Suprapubic skin (tissue), 4 donors: ENCODE data around the gene RAPGEF3. TPM values are rescaled to one million over a fixed set of nuclear protein-coding genes. Genes with fewer than 3 reads are reported as not detected.

ENCODE experiments used
- DNase-seq, 2 donors: peaks; one replicate each; pipeline ENCODE4 v3.0.0-alpha.2; 2019; ENCODE audit warnings: low spot score in 2 of 2
- H3K27ac ChIP-seq: fragments of 200-600 bp; sonication (generic); one replicate; pipeline ENCODE4 v1.5.1; 2019
- H3K27me3 ChIP-seq: fragments of 200-600 bp; sonication (generic); one replicate; pipeline ENCODE4 v1.5.1; 2019
- H3K36me3 ChIP-seq: fragments of 200-600 bp; sonication (generic); one replicate; pipeline ENCODE4 v1.5.1; 2019
- H3K4me1 ChIP-seq: fragments of 200-600 bp; sonication (generic); one replicate; pipeline ENCODE4 v1.5.1; 2019
- H3K4me3 ChIP-seq: fragments of 200-600 bp; sonication (generic); one replicate; pipeline ENCODE4 v1.5.1; 2019; ENCODE audit warnings: mild to moderate bottlenecking
- H3K9me3 ChIP-seq: fragments of 200-600 bp; sonication (generic); one replicate; pipeline ENCODE4 v1.5.1; 2019
- CTCF ChIP-seq, 2 donors: fragments of 200-600 bp in 1 of 2; fragments of 450-650 bp in 1 of 2; sonication (generic) in 1 of 2; IDR thresholded peaks; one replicate each; pipeline ENCODE4 v1.5.1; 2016 to 2019; ENCODE audit warnings: antibody characterized with exemption in 2 of 2, mild to moderate bottlenecking in 1 of 2, moderate library complexity in 1 of 2
- EP300 ChIP-seq: sonication (generic); formaldehyde crosslinking; IDR thresholded peaks from one replicate; pipeline ENCODE4 v1.6.1; 2017; ENCODE audit warnings: antibody characterized with exemption
- POLR2A ChIP-seq, 2 donors: fragments of 450-650 bp; IDR thresholded peaks; one replicate each; pipeline ENCODE4 v1.6.1; 2017; ENCODE audit warnings: antibody characterized with exemption in 2 of 2, mild to moderate bottlenecking in 2 of 2, moderate library complexity in 2 of 2
- POLR2AphosphoS5 ChIP-seq, 3 donors: sonication (generic); formaldehyde crosslinking; IDR thresholded peaks; one replicate each; pipeline ENCODE4 v1.6.1; 2017; ENCODE audit warnings: antibody characterized with exemption in 3 of 3
- WGBS: methylation state at CpG from one replicate; pipeline ENCODE4 v1.1.5; 2018; 5-methylcytosine and 5-hydroxymethylcytosine counted together
- total RNA-seq, 4 donors: library from RNA; depleted of rRNA; stranded (reverse); fragments of >200 nt; gene quantifications; one replicate each; pipeline ENCODE4 v1.1.0, GENCODE V29; 2016

RAPGEF3 gene
- total RNA-seq, 4 donors from 2014 or later = 9.3 to 48.9 (median 20.0) TPM

- no peak overlapping the region for H3K4me3 ChIP-seq
- H3K4me1 ChIP-seq = peaks cover 23% of the 10 kb centered on the region
- peaks cover 4% of the 10 kb centered on the region for H3K36me3 ChIP-seq
- no peak for DNase-seq
- 88% methylated on average over 4 of the region's 4 CpGs for WGBS
- TF ChIP-seq CTCF (IDR thresholded peaks at IDR 0.05) (no peak), EP300 (no peak), POLR2AphosphoS5 (IDR thresholded peaks at IDR 0.05) (no peak)
- H3K27me3 ChIP-seq = no peaks in the 10 kb centered on the region
- no peak overlapping the region for H3K27ac ChIP-seq
- no peaks in the 10 kb centered on the region for H3K9me3 ChIP-seq
These were observed 49.4 kb downstream of the RAPGEF3 start for GRCh38 chr12:47709237-47709636.

GRCh38 chr12:47707905-47708543, 50.7 kb downstream of the RAPGEF3 start:
- H3K27me3 ChIP-seq = no peaks in the 10 kb centered on the region
- H3K36me3 ChIP-seq = peaks cover 4% of the 10 kb centered on the region
- H3K9me3 ChIP-seq = no peaks in the 10 kb centered on the region
- peaks cover 25% of the 10 kb centered on the region for H3K4me1 ChIP-seq
- TF ChIP-seq EP300 = no peak
- TF ChIP-seq POLR2AphosphoS5 (IDR thresholded peaks at IDR 0.05) = no peak
- no peak for TF ChIP-seq POLR2A (IDR thresholded peaks at IDR 0.05)
- no peak for TF ChIP-seq CTCF (IDR thresholded peaks at IDR 0.05)
- H3K4me3 ChIP-seq = no peak overlapping the region
- DNase-seq = no peak
- WGBS = 59% methylated on average over 5 of the region's 5 CpGs
- H3K27ac ChIP-seq = no peak overlapping the region

- Histone ChIP-seq H3K27ac (no peak overlapping the region), H3K4me3 (no peak overlapping the region), H3K36me3 (peaks cover 4% of the 10 kb centered on the region), H3K4me1 (peaks cover 25% of the 10 kb centered on the region), H3K27me3 (no peaks in the 10 kb centered on the region), H3K9me3 (no peaks in the 10 kb centered on the region)
- TF ChIP-seq CTCF (IDR thresholded peaks at IDR 0.05) = no peak
- no peak for TF ChIP-seq EP300
- TF ChIP-seq POLR2AphosphoS5 (IDR thresholded peaks at IDR 0.05) = no peak
- TF ChIP-seq POLR2A (IDR thresholded peaks at IDR 0.05) = no peak
- DNase-seq = no peak
These were observed 51.3 kb downstream of the RAPGEF3 start for GRCh38 chr12:47707355-47707754.

- no peaks in the 10 kb centered on the region for H3K9me3 ChIP-seq
- H3K4me3 ChIP-seq = peak within 1 kb of the TSS; percentile 100
- peaks cover under 1% of the 10 kb centered on the region for H3K36me3 ChIP-seq
- TF ChIP-seq POLR2AphosphoS5 (IDR thresholded peaks at IDR 0.05) = peak in 2 of 3 donors; percentile 61 to 63
- TF ChIP-seq POLR2A (IDR thresholded peaks at IDR 0.05) = peak in 1 of 2 donors; percentile 54
- peak; percentile 14 to 69 for TF ChIP-seq CTCF (IDR thresholded peaks at IDR 0.05)
- no peak for TF ChIP-seq EP300
- H3K27ac ChIP-seq = peak within 1 kb of the TSS; percentile 95
- H3K27me3 ChIP-seq = no peaks in the 10 kb centered on the region
- H3K4me1 ChIP-seq = peaks cover 25% of the 10 kb centered on the region
- 0% methylated on average over 28 of the region's 66 CpGs for WGBS
- DNase-seq = peak; percentile 98 to 99
These were observed 52.9 kb downstream of the RAPGEF3 start, which contains the start of gene RPAP3 for GRCh38 chr12:47705566-47706425. Gene RPAP3 (minus strand): TSS chr12:47706030. CDS start chr12:47702840, 3,190 bp downstream.

GRCh38 chr12:47705229-47705565, 53.5 kb downstream of the RAPGEF3 start:
- DNase-seq = no peak
- 1% methylated on average over 9 of the region's 9 CpGs for WGBS
- peak overlapping the region; percentile 95 for H3K27ac ChIP-seq
- peaks cover 7% of the 10 kb centered on the region for H3K36me3 ChIP-seq
- H3K4me1 ChIP-seq = peaks cover 25% of the 10 kb centered on the region
- no peaks in the 10 kb centered on the region for H3K9me3 ChIP-seq
- H3K27me3 ChIP-seq = no peaks in the 10 kb centered on the region
- H3K4me3 ChIP-seq = peak overlapping the region; percentile 100
- no peak for TF ChIP-seq POLR2AphosphoS5 (IDR thresholded peaks at IDR 0.05)
- TF ChIP-seq CTCF (IDR thresholded peaks at IDR 0.05) = no peak
- no peak for TF ChIP-seq POLR2A (IDR thresholded peaks at IDR 0.05)
- TF ChIP-seq EP300 = no peak
